Right lobe of liver (tissue), 6 donors: ENCODE data around the gene ELMO1. TPM values are rescaled to one million over a fixed set of nuclear protein-coding genes. Genes with fewer than 3 reads are reported as not detected.

ENCODE experiments used
- ATAC-seq, 4 donors: fragments of 200-7000 bp; cut with Tn5 transposase; one replicate each; pipeline ENCODE4 v1.9.1; 2020; ENCODE audit warnings: mild to moderate bottlenecking in 4 of 4, moderate library complexity in 4 of 4
- DNase-seq, 3 donors: peaks; one replicate each; pipeline ENCODE4 v3.0.0-alpha.2; 2020
- H3K27ac ChIP-seq, 3 donors: fragments of 200-600 bp; one replicate each; pipeline ENCODE4 v1.8.0; 2022
- H3K27me3 ChIP-seq, 2 donors: fragments of 200-600 bp; one replicate each; pipeline ENCODE4 v1.8.0; 2022
- H3K36me3 ChIP-seq, 4 donors: fragments of 200-600 bp; sonication (generic) in 1 of 4; one replicate each; pipeline versions ENCODE4 v1.5.1 to v1.8.0; 2017 to 2022; ENCODE audit warnings: control low read depth in 1 of 4
- H3K4me1 ChIP-seq, 4 donors: fragments of 200-600 bp; sonication (generic) in 1 of 4; one replicate each; pipeline versions ENCODE4 v1.5.1 to v1.8.0; 2017 to 2022; ENCODE audit warnings: control low read depth in 1 of 4
- H3K4me3 ChIP-seq, 3 donors: fragments of 200-600 bp; one replicate each; pipeline ENCODE4 v1.8.0; 2022
- H3K9me3 ChIP-seq, 4 donors: fragments of 200-600 bp; sonication (generic) in 1 of 4; one replicate each; pipeline versions ENCODE4 v1.5.1 to v1.8.0; 2017 to 2022; ENCODE audit warnings: control low read depth in 1 of 4
- CTCF ChIP-seq, 4 donors: fragments of 200-600 bp in 3 of 4; fragments of 450-650 bp in 1 of 4; IDR thresholded peaks; one replicate each; pipeline versions ENCODE4 v1.5.1 to v1.8.0; 2016 to 2022; ENCODE audit warnings: antibody characterized with exemption in 4 of 4, mild to moderate bottlenecking in 2 of 4
- POLR2A ChIP-seq: fragments of 450-650 bp; IDR thresholded peaks from one replicate; pipeline ENCODE4 v1.6.1; 2017; ENCODE audit warnings: antibody characterized with exemption, mild to moderate bottlenecking
- WGBS: methylation state at CpG from one replicate; pipeline ENCODE4 v1.1.6; 2018; ENCODE audit warnings: low coverage, low lambda C conversion rate; ENCODE audit not compliant: insufficient coverage; ENCODE audit errors: missing lambda C conversion rate; 5-methylcytosine and 5-hydroxymethylcytosine counted together
- intact Hi-C, 2 donors: fragments of 100-400 bp; cut with DNase I; formaldehyde crosslinking; loops; one replicate each; pipeline versions ENCODE4 v1.11.2 to v1.14.1; 2022
- total RNA-seq, 6 experiments: library from RNA; depleted of rRNA in 2 of 6; stranded (reverse); fragments of >200 nt in 2 of 6; fragmentation: NEBNext Ultra II Directional in 3 of 6; extraction: Animal tissue kit (Norgen Biotek cat#: 25700) in 3 of 6; gene quantifications; one replicate each; pipeline versions ENCODE4 v1.1.0 to v1.2.4, GENCODE V29; 2016 to 2023
- donor health status: DM: no; HTN: yes; CAD: no.
- donor health status: DM: no; HTN: no; CAD: no.
- donor health status: DM: no; HTN: no; CAD: no.
- donor health status: DM: no; HTN: yes; CAD: no.
- donor health status: DM: no; HTN: yes; CAD: no.

The ELMO1 gene
- total RNA-seq, 6 experiments from 2014 or later = 18.4 to 55.4 (median 25.1) TPM

- H3K36me3 ChIP-seq = no peaks in the 10 kb centered on the region
- WGBS = 96% methylated on average over 3 of the region's 3 CpGs
- DNase-seq (no peak), ATAC-seq (no peak)
- no peak overlapping the region for H3K4me3 ChIP-seq
- H3K27ac ChIP-seq = no peak overlapping the region
- TF ChIP-seq POLR2A (no peak), CTCF (IDR thresholded peaks at IDR 0.05) (no peak)
- intact Hi-C loops = no loop called here
- peaks cover 0 to 25% (median 3%) of the 10 kb centered on the region in 4 donors for H3K4me1 ChIP-seq
- no peaks in the 10 kb centered on the region for H3K27me3 ChIP-seq
- no peaks in the 10 kb centered on the region for H3K9me3 ChIP-seq
Measured at GRCh38 chr7:36962367-36962766, 486.3 kb downstream of the ELMO1 start.

GRCh38 chr7:36961693-36962092 is 487.0 kb downstream of the ELMO1 start:
- Histone ChIP-seq H3K27ac (no peak overlapping the region), H3K4me3 (no peak overlapping the region), H3K27me3 (no peaks in the 10 kb centered on the region), H3K9me3 (no peaks in the 10 kb centered on the region), H3K36me3 (no peaks in the 10 kb centered on the region), H3K4me1 (peaks cover 0 to 18% (median 0%) of the 10 kb centered on the region in 4 donors)
- intact Hi-C loops = no loop called here
- TF ChIP-seq CTCF (IDR thresholded peaks at IDR 0.05) = no peak
- TF ChIP-seq POLR2A = no peak
- DNase-seq = no peak
- peak in 2 of 4 donors; percentile 28 to 73 for ATAC-seq

- no peak for DNase-seq
- no peaks in the 10 kb centered on the region for H3K9me3 ChIP-seq
- H3K27ac ChIP-seq = no peak overlapping the region
- WGBS = 83% methylated on average over 2 of the region's 2 CpGs
- TF ChIP-seq CTCF (IDR thresholded peaks at IDR 0.05) = no peak
- TF ChIP-seq POLR2A = no peak
- intact Hi-C loops = no loop called here
- no peaks in the 10 kb centered on the region for H3K36me3 ChIP-seq
- ATAC-seq = no peak
- H3K27me3 ChIP-seq = no peaks in the 10 kb centered on the region
- no peak overlapping the region for H3K4me3 ChIP-seq
- peaks cover 0 to 12% (median 0%) of the 10 kb centered on the region in 4 donors for H3K4me1 ChIP-seq
Measured at GRCh38 chr7:36961097-36961496, 487.6 kb downstream of the ELMO1 start.

GRCh38 chr7:36960105-36960504 is 488.6 kb downstream of the ELMO1 start:
- Histone ChIP-seq H3K36me3 (no peaks in the 10 kb centered on the region), H3K9me3 (no peaks in the 10 kb centered on the region), H3K4me3 (no peak overlapping the region), H3K4me1 (peaks cover 0 to 6% (median 0%) of the 10 kb centered on the region in 4 donors), H3K27ac (no peak overlapping the region), H3K27me3 (no peaks in the 10 kb centered on the region)
- no peak for ATAC-seq
- 100% methylated on average over 1 of the region's 1 CpG for WGBS
- intact Hi-C loops = no loop called here
- TF ChIP-seq POLR2A = no peak
- TF ChIP-seq CTCF (IDR thresholded peaks at IDR 0.05) = no peak
- DNase-seq = no peak
